ENCODE data around the gene IPO5.

Gene IPO5

GRCh38 chr13:98066636-98067035 lies 113.2 kb downstream of the IPO5 start:
- no peak for DNase-seq

DNA sequence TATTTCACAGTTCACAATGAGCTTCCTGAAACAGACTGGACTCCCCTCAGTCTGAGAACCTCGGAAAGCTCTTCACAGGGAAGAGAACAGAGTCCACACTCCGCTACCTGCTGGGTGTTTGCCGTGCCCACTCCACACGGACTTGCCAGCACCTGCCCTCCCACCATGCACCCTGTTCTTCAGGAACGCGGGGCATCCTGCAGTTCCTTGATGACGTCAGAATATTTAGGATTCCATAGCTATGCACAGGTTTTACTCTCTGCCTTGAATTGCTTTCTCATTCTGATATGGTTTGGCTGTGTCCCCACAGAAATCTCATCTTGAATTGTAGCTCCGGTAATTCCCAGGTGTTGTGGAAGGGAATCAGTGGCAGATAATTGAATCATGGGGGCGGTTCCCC lies 115.0 kb downstream of the IPO5 start:
- DNase-seq = no peak

- no peak for DNase-seq
These were observed 116.5 kb downstream of the IPO5 start for GRCh38 chr13:98069985-98070384.

DNA sequence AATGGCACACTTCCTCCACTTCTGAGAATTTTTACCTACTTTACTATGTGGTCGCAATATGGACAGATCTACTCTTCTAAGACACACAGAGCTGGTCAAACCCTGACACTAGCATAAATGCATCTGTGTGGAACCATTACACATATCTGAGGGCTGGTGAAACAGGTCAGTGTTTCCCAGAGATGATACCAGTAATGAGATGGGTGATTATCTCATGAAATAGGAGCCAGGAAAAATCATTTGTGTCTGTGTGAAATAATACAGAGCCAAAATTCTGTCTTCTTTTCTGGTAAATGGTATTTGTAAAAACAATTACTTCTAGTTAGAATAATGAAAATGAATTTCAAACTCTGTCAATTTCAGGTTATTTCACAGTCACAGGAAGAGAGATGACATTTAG lies 117.8 kb downstream of the IPO5 start:
- no peak for DNase-seq

- DNase-seq = no peak
These were observed 119.0 kb downstream of the IPO5 start for GRCh38 chr13:98072476-98072875.

Measured in NCI-H1436 treated with DMSO at 0.1 percent for 48 hours (cell line).